Forelimb muscle (tissue), 1 donor: ENCODE data around the gene FADD. TPM values are rescaled to one million over a fixed set of nuclear protein-coding genes. Genes with fewer than 3 reads are reported as not detected.
A peak's percentile ranks its signal among the peaks of the same experiment; 100 is the strongest.

Experiments
- DNase-seq: peaks from one replicate; pipeline ENCODE4 v3.0.0-alpha.2; 2013; ENCODE audit warnings: low read depth
- polyA plus RNA-seq: library from polyadenylated mRNA; unstranded; fragments of 120-200 nt; gene quantifications from one replicate; pipeline ENCODE4 v1.2.1, GENCODE V29; 2013; ENCODE audit not compliant: insufficient read length

FADD gene
- 10.1 TPM for polyA plus RNA-seq

GRCh38 chr11:70202920-70203750, at the start of gene FADD:
Gene FADD (plus strand): TSS chr11:70203296. CDS start chr11:70203460, 164 bp downstream.
- DNase-seq, result peak; percentile 89

- no peak for DNase-seq
Observed at GRCh38 chr11:70155386-70155785, 47.7 kb upstream of the FADD start.

- no peak for DNase-seq
Observed at GRCh38 chr11:70156291-70157037, 46.6 kb upstream of the FADD start.

GRCh38 chr11:70158201-70158600, 44.9 kb upstream of the FADD start:
- DNase-seq, result no peak

GRCh38 chr11:70158757-70159389, 44.2 kb upstream of the FADD start:
- DNase-seq, result no peak

GRCh38 chr11:70159627-70160570, 43.2 kb upstream of the FADD start:
- DNase-seq, result no peak

- DNase-seq, result no peak
Observed at GRCh38 chr11:70161043-70161625, 42.0 kb upstream of the FADD start.

- DNase-seq, result no peak
Observed at GRCh38 chr11:70164705-70165104, 38.4 kb upstream of the FADD start.

- DNase-seq, result no peak
Observed at GRCh38 chr11:70167120-70167519, 36.0 kb upstream of the FADD start.

- no peak for DNase-seq
Observed at GRCh38 chr11:70167723-70168404, 35.2 kb upstream of the FADD start.

GRCh38 chr11:70168405-70168754, 34.7 kb upstream of the FADD start:
- no peak for DNase-seq

- no peak for DNase-seq
Observed at GRCh38 chr11:70169127-70169526, 34.0 kb upstream of the FADD start.

- no peak for DNase-seq
Observed at GRCh38 chr11:70169632-70170031, 33.5 kb upstream of the FADD start.

- DNase-seq, result no peak
Observed at GRCh38 chr11:70170596-70171210, 32.4 kb upstream of the FADD start.

GRCh38 chr11:70173018-70173417, 30.1 kb upstream of the FADD start:
- DNase-seq, result no peak

- no peak for DNase-seq
Observed at GRCh38 chr11:70174547-70175235, 28.4 kb upstream of the FADD start.

- no peak for DNase-seq
Observed at GRCh38 chr11:70175236-70175698, 27.8 kb upstream of the FADD start.

GRCh38 chr11:70176940-70177689, 26.0 kb upstream of the FADD start:
- DNase-seq, result no peak

GRCh38 chr11:70180906-70181305, 22.2 kb upstream of the FADD start:
- DNase-seq, result no peak
